GM10248 (cell line): ENCODE measurements around the gene NTHL1.
A peak's percentile ranks its signal among the peaks of the same experiment; 100 is the strongest.

Source experiments
- CTCF ChIA-PET: fragments of 300-600 bp; sonication (Branson Sonifier 250); formaldehyde crosslinking; extraction: SDS; loops from one replicate; lab custom pipeline; 2021; ENCODE audit warnings: antibody characterized with exemption; lab: Yijun Ruan, JAX
- POLR2A ChIA-PET: fragments of 350-650 bp; sonication (Branson Sonifier 250); formaldehyde crosslinking; extraction: SDS; loops from one replicate; lab custom pipeline; 2020; ENCODE audit warnings: antibody characterized with exemption; lab: Yijun Ruan, JAX
- DNase-seq: peaks from one replicate; pipeline ENCODE4 v3.0.0; 2012; ENCODE audit errors: extremely low spot score
- TF ChIP-seq, protein P1 (sequence below): IDR thresholded peaks from 2 replicates; pipeline ENCODE4 v1.5.1; 2012; ENCODE audit warnings: mild to moderate bottlenecking, low read depth; ENCODE audit errors: extremely low read depth, missing control alignments, control extremely low read depth

NTHL1 gene

DNA sequence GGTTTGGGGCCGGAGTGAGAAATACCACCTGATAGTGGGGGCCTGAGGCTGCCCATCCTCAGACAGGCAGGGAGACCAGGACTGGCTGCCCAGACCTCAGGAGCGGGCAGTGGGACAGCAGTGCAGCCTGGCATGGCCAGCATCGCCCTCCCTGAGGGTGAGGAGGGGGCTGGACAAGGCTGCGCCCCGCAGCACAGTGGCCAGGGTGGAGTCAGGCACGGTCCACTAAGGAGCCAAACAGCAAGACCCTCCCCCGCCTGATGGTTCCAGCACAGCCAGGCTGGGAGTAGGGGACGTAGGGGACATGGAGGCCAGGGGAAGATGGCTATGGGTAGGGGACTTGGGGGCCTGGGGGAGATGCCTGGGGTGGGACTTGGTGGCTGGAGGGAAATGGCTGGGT, 41.3 kb downstream of the NTHL1 start:
- TF ChIP-seq, protein P1, sequence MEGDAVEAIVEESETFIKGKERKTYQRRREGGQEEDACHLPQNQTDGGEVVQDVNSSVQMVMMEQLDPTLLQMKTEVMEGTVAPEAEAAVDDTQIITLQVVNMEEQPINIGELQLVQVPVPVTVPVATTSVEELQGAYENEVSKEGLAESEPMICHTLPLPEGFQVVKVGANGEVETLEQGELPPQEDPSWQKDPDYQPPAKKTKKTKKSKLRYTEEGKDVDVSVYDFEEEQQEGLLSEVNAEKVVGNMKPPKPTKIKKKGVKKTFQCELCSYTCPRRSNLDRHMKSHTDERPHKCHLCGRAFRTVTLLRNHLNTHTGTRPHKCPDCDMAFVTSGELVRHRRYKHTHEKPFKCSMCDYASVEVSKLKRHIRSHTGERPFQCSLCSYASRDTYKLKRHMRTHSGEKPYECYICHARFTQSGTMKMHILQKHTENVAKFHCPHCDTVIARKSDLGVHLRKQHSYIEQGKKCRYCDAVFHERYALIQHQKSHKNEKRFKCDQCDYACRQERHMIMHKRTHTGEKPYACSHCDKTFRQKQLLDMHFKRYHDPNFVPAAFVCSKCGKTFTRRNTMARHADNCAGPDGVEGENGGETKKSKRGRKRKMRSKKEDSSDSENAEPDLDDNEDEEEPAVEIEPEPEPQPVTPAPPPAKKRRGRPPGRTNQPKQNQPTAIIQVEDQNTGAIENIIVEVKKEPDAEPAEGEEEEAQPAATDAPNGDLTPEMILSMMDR, result no peak
- CTCF ChIA-PET, result interaction anchor here (1.5 to 6.2 kb wide), 4 partner anchors 13 to 147 kb away, joined by 3 to 63 read pairs (median 49); partner anchors contain the start of genes SYNGR3 and TRAF7
- DNase-seq, result no peak
- POLR2A ChIA-PET, result interaction anchor here (0.7 kb wide), 1 partner anchor 226 kb away, joined by 3 read pairs; no protein-coding TSS in a partner anchor

DNA sequence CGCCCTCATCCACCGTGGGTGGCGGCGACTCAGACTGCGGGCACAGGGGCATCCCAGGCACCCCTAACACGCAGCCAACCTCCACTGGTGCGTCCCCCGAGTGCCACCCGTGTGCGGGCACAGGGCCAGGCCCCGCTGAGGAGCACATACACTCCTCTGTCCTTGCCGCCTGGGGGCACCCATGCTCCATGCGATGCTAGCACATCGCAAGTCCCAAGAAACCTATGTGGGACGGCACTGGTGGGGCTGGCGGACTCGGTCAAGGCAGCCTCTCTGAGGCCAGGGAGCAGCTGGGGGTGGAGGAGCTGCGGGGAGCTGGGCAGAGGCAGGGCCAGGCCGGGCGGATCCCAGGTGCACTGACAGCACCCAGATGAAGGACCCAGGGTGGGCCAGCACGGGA, 42.0 kb downstream of the NTHL1 start:
- ChIA-PET CTCF (interaction anchor here (1.3 to 6.2 kb wide), 7 partner anchors 9 to 147 kb away, joined by 3 to 63 read pairs (median 30); partner anchors contain the start of genes GFER, SYNGR3 and TRAF7), POLR2A (interaction anchor here (0.7 kb wide), 1 partner anchor 227 kb away, joined by 3 read pairs; no protein-coding TSS in a partner anchor)
- TF ChIP-seq, protein P1, result no peak
- no peak for DNase-seq

DNA sequence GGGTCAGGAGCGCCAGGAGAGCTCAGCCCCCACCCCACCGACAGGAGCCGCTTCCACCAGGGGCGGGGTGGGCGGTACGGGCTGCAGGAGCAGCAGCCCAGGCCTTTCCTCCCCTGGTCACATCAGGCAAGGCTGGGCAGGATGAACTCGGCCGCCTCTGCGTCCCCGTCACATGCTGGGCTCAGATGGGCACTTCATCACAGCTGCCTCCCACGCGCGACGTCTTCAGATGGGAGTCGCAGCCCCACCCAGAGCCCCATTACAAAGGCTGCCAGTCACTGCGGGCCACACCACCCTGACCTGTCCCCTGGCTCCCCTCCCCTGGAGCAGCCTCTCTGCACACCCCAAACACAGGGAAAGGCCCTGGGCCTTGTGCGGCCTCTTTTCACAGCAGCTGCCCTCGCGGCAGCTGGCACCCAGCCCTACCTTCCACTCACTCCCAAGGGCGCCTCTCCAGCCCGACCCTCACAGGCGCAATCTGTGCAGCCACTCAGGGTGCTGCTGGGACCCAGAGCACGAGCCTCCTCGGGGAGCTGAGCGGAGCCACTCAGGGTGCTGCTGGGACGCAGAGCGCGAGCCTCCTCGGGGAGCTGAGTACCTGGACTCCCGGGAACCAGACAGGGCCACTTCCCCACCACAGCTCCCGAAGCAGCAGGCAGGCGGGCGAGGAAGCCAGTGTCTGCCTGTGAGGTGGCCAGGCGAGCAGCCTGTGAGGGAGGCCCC, 42.7 kb downstream of the NTHL1 start:
- POLR2A ChIA-PET, result interaction anchor here (1.8 kb wide), 1 partner anchor 150 kb away, joined by 12 read pairs; the partner anchor contains the start of gene TRAF7

DNA sequence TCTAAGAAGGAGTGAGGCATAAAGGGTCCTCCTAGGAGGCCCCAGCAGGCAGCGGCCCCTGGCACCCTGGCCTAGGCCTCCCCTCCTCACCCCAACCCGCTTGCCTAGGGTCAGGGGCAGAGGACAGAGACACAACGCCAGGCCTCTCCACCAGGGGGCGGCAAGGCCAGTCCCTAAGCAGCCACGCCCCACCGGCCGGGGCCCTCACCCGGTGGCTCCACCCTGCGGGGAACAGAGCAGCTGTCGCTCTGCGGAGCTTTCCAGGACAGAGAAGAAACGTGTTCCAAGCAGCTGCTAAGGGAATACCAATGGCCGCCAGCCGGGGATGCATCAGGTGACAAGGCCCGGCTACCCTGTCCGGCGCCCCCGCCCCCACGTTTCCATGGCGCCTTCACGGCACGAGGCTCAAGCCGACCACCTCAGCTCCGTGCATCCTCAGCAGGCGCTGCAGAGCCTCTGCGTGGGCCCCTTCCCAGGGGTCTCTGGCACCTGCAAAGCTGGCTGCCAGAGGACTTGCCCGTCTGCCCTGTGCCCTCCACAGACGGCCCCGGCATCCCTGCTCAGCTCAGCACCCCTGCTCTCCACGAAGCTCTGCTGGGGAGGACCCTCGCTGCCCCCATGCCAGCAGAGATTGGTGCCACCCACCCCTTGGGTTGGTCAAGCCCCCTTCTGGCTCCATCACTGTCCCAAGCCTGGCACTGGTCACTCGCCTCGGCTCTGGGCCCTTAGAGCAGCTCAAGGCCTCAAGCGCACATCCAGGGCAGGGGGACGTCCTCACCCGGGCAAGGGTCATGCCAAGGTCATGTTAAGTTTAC, 43.6 kb downstream of the NTHL1 start:
- peak; percentile 93 for DNase-seq

More for the DNA sequence above, 42.7 kb downstream of the NTHL1 start:
- DNase-seq, result no peak
- TF ChIP-seq, protein P1, result no peak
- CTCF ChIA-PET, result interaction anchor here (0.9 to 6.2 kb wide), 15 partner anchors 8 to 482 kb away, joined by 3 to 63 read pairs (median 12); partner anchors contain the start of genes GFER, PKD1, RAB26 and SYNGR3

DNA sequence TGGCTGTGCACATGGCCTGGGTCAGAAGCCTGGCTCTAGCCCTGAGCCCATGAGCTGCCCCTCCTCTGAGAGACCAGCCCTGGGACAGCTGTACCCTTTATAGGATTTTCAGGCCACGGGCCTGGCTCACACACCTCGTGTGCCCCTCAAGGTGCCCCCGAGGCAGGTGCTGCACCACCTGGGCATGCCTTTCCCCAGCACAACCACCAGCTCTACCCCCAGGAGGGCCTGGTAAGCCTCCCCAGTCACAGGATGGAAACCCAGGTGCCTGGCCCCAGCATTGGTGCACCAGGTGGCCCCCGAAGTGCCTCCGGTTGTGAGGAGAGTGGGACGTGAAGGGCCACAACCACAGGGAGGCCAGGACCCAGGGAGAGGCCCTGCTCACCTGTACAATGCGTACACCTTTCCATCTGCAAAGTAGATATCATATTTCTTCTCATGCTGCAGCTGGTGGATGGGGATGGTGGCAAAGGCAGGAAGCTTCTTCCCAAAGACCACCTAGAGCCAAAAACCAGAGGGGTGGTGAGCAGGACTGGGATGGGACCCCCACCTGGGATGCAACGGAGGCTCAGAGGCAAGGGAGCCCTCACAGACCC, 44.3 kb downstream of the NTHL1 start:
- ChIA-PET POLR2A (interaction anchor here (1.1 to 1.8 kb wide), 2 partner anchors 38 to 152 kb away, joined by 5 to 12 read pairs; partner anchors contain the start of genes RPS2 and TRAF7), CTCF (interaction anchor here (0.9 to 6.2 kb wide), 23 partner anchors 10 to 249 kb away, joined by 3 to 63 read pairs (median 5); partner anchors contain the start of genes ECI1, GFER, NOXO1 and PKD1)
- DNase-seq, result no peak

More for the DNA sequence above, 43.6 kb downstream of the NTHL1 start:
- TF ChIP-seq, protein P1, result peak; percentile 90
- CTCF ChIA-PET, result interaction anchor here (0.6 to 6.2 kb wide), 29 partner anchors 9 to 483 kb away, joined by 3 to 63 read pairs (median 5); partner anchors contain the start of genes ECI1, GFER, NOXO1 and NTHL1
- POLR2A ChIA-PET, result interaction anchor here (1.1 to 1.8 kb wide), 2 partner anchors 39 to 151 kb away, joined by 5 to 12 read pairs; partner anchors contain the start of genes RPS2 and TRAF7

More for the DNA sequence above, 44.3 kb downstream of the NTHL1 start:
- TF ChIP-seq, protein P1, result no peak
